Stimulated activated CD8-positive, alpha-beta memory T cell treated with anti-CD3 and anti-CD28 coated beads, Interleukin-2, amount 100 ng/mL, for 1 hour (primary cell): ENCODE results near the gene ATRNL1.

ENCODE experiments used
- DNase-seq, 2 donors: peaks; one replicate each; pipeline ENCODE4 v3.0.0-alpha.2; 2020; ENCODE audit warnings: low read depth in 2 of 2

Gene ATRNL1

DNA sequence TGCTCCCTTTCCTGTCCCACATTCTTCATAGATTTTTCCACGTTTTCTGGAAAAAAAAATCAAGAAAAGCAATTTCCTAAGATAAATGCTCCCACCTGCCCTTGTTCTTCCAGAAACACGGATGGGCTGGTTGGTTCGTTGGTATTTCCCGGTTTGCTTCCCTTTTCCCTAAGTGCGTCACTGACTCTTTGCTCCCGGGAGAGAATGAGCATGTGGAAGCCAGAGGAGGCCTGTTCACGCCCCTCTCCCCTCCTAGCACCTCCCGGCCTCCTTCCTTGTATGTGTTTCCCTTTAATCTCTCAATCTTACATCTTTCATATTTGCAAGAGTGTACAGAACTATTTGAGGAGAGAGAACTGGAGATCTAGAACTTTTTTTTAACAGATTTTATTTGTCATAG is 737.9 kb downstream of the ATRNL1 start:
- no peak for DNase-seq

DNA sequence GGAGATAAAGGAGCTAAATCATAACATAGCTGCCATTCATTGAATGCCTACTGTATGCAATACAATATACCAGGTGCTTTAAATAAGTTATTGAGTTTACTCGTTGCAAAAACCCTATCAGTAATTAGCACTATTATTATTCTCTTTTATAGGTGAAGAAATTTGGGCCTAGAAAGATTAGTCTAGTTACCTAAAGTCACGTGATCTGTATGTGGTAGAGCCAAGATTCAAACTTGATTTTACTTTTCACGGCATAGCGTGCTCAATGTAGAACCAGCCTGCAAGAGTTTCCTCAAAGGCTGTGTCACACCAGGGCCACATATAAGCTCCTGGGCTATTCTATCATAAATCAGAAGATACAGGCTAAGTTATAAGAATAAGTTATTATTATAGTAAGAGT is 740.0 kb downstream of the ATRNL1 start:
- DNase-seq: no peak

DNA sequence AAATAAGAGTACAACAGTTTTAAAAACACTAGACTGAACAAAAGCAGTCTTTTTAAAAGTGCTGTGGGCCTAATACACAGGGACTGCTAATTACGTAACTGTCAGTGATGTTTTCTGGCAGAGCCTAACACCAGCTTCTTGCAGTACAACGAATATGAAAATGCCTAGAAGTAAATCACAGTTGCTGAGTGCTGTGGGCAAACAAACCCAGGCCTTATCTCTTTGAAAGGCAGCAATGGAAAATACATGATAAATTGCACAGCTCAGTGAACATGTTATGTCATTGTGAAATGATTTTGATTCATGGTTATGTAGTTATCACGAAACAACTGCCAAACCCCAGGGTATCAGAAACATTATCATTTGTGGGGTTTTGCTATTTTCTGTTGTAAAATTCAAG is 751.4 kb downstream of the ATRNL1 start:
- DNase-seq: no peak

DNA sequence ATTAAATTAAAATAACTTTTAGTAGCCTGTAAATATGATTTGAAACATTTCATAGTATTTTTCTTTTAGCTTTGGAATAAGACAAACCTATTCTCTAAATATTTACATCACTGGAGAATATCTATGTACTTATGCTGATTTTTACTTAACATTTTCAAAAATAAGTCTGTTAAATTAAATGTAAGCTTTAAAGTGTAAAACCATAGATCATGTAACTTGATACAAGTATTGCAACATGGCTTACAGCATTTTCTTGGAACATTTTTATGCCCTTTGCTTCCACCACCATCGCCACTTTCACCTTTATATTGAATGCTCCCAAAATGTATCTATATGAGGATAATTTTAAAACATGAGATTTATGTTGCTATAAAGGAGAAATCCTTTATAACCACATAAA is 752.8 kb downstream of the ATRNL1 start:
- no peak for DNase-seq

DNA sequence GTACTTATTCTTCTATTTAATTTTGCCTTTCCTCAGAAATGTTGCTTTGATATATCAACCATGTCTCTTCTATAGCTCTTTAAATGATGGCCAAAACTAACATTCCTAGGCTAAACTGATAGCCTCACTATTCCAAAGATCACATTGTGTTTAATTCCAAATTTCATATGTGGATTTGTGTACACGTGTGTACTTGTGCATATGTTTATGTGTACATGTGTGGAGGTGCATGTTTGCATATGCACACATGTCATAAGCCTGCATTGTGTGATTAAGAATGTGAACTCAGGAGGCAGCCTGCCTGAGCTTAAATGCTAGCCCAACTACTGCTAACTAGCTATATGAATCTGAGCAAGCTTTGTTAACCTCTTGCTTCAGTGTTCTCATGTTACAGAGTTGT is 753.4 kb downstream of the ATRNL1 start:
- no peak for DNase-seq

- DNase-seq: no peak
Measured at GRCh38 chr10:115849197-115849596, 756.0 kb downstream of the ATRNL1 start.

DNA sequence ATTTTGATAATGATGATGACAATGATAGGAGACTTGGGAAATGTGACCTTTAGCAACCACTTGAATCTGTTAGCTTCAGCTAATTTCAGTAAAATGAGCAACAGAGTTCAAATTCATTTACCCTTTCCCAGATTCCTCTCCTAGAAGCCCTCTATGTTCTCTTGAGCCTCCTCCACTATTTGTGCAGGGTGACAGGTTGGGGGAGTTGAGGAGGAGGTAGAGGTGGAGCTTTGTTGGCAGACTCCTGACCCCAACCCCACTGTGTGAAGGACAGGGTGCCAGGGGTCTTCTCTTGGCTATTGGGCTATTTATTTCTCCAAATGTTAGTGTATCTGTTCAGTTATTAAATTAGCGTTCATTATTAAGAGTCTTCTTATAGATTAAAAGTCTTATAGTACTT is 757.5 kb downstream of the ATRNL1 start:
- no peak for DNase-seq

- DNase-seq: no peak
Measured at GRCh38 chr10:115851695-115852094, 758.5 kb downstream of the ATRNL1 start.

GRCh38 chr10:115854740-115855435 is 761.7 kb downstream of the ATRNL1 start:
- no peak for DNase-seq

DNA sequence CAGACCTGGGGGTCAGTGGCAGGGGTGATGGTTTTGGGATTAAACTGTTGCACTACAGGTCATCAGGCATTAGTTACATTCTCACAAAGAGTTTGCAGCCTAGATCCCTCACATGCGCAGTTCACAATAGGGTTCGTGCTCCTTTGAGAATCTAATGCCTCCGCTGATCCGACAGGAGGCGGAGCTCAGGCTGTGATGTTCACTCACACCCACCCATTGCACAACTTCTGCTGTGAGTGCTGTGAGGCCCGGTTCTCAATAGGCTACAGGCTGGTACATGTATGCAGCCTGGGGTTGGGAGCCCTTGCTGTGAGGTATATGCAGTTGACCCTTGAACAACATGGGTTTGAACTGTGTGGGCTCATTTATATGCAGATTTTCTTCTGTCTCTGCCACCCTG is 763.4 kb downstream of the ATRNL1 start:
- DNase-seq: no peak

DNA sequence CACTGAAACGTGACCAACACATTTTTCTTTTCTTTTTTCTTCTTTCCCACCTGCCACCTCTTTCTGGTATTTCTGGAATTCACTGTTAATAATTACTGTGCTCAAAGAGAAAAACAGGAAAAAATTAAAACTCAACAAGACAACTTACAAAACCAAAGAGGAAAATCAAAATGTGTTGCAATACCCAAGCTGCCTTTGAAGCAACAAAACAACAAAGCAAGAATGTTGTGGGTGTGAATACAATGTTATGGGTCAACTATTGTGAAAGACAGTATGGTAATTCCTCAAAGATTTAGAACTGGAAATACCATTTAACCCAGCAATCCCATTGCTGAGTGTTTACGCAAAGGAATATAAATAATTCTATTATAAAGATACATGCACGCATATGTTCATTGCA is 764.7 kb downstream of the ATRNL1 start:
- no peak for DNase-seq

DNA sequence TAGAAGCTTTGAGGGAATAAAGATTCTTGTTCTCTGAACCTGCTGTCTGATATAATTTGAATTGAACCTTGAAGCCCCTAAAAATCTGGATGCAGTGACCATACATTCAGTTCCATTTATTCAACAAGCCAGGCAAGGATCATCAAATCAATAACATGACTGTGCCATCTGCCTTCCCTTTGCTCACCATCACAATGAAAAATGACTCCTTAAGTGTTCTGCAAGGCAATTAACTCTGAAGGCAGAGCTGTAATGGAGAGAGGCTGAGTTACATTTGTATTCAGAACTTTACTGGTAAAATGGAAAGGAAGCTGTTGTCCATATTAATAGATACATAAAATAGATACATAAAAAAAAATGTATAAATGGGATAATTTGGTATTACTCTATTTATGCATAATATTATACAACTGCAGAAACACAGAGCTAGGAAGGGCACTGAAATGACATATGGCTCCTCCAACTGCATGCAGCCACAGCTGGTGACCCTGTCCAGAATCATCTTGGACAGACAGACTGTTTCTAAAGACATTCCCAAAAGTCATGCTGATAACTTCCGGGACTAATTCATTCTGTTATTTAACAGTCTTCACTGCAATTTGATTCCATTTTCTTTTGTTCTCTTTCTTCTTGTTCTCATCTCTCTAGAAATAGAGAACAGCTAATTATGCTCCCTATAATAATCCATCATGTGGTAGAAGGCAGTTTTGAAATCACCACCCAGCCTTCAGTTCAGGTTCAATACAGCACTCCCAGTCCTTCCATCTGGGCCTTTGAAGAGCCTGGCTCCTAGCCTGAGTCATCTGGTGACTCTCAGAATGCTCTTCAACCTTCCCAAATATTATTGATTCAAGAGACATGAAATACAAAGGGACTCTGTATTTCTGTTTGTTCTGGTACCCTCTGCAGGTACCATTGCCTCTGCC is 767.3 kb downstream of the ATRNL1 start:
- no peak for DNase-seq

DNA sequence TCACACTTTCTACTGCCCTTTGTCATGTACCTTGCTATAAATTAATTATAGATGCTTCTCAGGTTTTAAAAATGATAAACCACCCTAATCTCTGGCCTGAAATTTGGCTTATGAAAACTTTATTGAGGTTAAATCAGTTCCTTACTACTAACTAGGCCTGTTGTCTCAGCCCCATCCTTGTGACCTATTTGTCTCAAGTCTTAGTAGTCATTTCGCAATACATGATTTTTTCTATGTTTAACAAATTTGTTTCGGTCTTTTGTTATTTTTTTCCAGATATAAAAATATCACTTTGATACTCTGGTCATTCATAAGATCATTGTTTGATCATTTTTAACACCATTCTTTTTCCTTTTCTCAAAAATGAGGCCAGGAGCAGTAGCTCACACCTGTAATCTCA is 768.3 kb downstream of the ATRNL1 start:
- no peak for DNase-seq

DNA sequence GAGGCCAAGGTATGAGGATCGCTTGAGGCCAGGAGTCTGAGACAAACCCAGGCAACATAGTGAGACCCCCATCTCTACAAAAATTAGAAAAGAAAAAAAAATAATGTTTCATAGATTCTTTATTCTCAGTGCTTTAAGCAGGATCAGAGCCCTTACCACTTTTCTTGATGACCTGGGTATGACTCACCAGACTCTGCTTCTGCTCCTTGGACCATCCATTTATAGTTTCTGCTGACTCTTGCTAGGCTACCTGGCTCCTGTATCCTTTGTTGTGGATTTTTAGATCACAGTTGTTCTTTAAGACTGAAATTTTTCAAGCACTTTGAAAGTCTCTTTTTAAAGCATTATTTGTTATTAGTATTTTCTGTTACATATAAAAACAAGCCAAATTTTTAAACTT is 768.7 kb downstream of the ATRNL1 start:
- DNase-seq: no peak

GRCh38 chr10:115866174-115866573 is 773.0 kb downstream of the ATRNL1 start:
- no peak for DNase-seq

- DNase-seq: no peak
Measured at GRCh38 chr10:115866691-115867090, 773.5 kb downstream of the ATRNL1 start.

DNA sequence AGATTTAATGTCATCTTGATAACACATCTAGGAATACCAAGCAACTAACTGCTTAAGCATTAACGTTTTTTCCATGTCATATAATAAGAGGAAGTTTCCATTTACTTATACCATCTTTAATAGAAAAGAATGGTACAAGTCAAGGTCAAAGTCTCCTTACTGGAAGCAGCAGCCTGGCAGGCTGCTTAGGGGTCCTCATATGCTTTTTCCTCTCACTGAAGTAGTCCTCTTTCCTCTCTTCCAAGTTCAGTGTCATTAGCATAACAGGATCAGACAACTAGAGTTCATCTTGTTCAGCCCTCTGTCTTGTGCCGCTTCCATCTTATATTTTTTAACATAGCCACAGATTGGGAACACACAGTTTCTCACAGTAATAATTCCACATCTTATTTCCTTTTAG is 774.1 kb downstream of the ATRNL1 start:
- DNase-seq: no peak

DNA sequence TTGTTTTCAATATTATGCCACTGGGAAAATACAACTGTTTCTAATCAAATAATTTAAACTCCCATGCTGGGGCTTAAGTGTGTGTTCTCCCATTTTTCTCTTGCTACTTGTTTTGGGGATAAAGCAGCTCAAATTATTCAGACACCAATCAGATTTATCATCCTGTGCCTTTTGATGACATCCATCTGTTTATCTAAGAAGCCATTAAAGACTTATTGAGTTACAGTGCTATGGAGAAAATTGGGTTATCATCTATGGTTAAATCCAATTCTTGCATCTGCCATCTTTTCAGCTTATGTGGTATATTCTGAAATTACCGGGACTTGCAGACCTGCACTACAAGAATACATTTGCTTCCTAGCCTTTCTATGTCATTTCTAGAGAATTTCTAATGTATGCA is 778.7 kb downstream of the ATRNL1 start:
- no peak for DNase-seq

GRCh38 chr10:115875172-115875571 is 782.0 kb downstream of the ATRNL1 start:
- DNase-seq: no peak

DNA sequence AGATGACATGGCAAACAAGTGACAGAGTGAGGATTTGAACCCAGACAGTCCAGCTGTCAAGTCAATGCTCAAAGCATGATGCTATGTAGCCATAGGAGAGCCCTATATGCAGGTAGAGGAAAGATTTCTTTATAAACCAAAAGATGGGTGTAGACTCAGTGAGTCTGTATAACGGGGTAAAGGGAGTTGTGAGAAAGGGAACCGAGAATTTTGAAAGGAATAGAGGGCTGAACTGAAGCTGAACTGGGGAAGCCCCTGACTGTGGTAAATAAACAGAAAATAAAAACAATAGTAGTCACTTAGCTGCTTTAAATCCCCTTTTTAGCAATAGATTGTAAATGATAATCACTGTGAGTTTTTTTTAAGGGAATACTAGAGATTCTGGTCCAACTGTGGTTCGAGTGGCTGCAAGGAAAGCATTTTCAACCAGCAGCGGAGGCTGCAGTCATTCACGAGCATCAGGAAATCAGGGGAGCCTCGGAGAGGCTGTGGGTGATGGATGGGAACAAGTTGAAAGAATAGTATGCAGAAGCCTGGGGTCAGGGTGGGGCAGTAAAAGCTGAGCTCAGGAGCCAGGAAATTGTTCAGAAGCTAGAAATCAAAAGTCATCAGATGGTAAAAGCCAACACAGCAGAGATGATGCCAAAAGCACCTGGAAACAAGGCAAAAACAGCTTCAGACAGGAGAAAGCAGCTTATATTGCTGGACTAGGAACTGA is 786.4 kb downstream of the ATRNL1 start:
- no peak for DNase-seq

- DNase-seq: no peak
Measured at GRCh38 chr10:115882021-115882420, 788.9 kb downstream of the ATRNL1 start.

- DNase-seq: no peak
Measured at GRCh38 chr10:115883372-115883771, 790.2 kb downstream of the ATRNL1 start.

DNA sequence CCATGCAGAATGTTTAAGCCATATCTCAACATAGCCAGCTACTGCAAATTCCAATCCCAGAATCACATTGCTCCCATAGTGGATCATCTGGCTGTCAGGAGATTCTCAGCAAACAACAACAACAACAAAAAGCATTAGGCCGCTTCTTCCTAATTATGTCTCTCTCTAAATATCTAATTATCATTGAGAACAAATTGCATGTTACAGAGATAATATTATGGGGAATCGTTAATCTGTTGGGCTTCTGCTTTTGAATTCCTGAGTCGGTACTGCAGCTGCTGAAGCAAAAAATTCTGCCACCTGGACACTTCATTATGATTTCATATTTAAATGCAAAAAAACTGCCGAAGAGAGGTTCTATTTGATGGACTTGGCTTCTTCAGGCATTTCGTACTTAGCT is 791.2 kb downstream of the ATRNL1 start:
- no peak for DNase-seq
